H1 (cell line): ENCODE measurements around the gene GSDME.

Experiments
- CTCF ChIP-seq, 3 experiments: IDR thresholded peaks; 1 replicate in 2 of 3; 2 replicates in 1 of 3; pipeline versions ENCODE4 v1.5.1 to v1.6.1; 2011; ENCODE audit warnings: low read length in 3 of 3, mild to moderate bottlenecking in 3 of 3, inconsistent platforms in 2 of 3, low read depth in 1 of 3, moderate library complexity in 1 of 3; ENCODE audit not compliant: insufficient read depth in 1 of 3; ENCODE audit errors: control extremely low read depth in 1 of 3
- TCF12 ChIP-seq: IDR thresholded peaks from 2 replicates; pipeline ENCODE4 v1.6.1; 2011; ENCODE audit warnings: low read depth, mild to moderate bottlenecking, low read length

GRCh38 chr7:24715661-24716479 lies 41.4 kb downstream of the GSDME start:
- TF ChIP-seq CTCF (IDR thresholded peaks at IDR 0.05; ENCODE audit: control extremely low read depth in 1 of 3, insufficient read depth in 1 of 3, low read depth in 1 of 3, low read length in 3 of 3) = peak; percentile 59 to 85 (median 74)
- no peak for TF ChIP-seq TCF12
